Liver (tissue), 9 donors: ENCODE results near the gene GRIN2A. TPM values are rescaled to one million over a fixed set of nuclear protein-coding genes. Genes with fewer than 3 reads are reported as not detected.

Experiments
- DNase-seq: peaks from one replicate; pipeline ENCODE4 v3.0.0-alpha.2; 2017; ENCODE audit warnings: low spot score
- H3K27ac ChIP-seq, 2 donors: one replicate each; pipeline ENCODE4 v1.7.0; 2013; ENCODE audit warnings: inconsistent platforms in 2 of 2, low read length in 2 of 2, control low read depth in 1 of 2, low read depth in 1 of 2, mild to moderate bottlenecking in 1 of 2
- H3K27me3 ChIP-seq, 4 donors: one replicate each; pipeline versions ENCODE4 v1.6.1 to v1.7.0; 2013; ENCODE audit warnings: low read length in 3 of 4, inconsistent platforms in 1 of 4, mild to moderate bottlenecking in 1 of 4, moderate library complexity in 1 of 4; ENCODE audit not compliant: control insufficient read depth in 4 of 4, insufficient read depth in 4 of 4
- H3K36me3 ChIP-seq, 4 donors: one replicate each; pipeline versions ENCODE4 v1.6.1 to v1.7.0; 2013; ENCODE audit warnings: low read length in 3 of 4, mild to moderate bottlenecking in 3 of 4, low read depth in 1 of 4, moderate library complexity in 1 of 4; ENCODE audit not compliant: control insufficient read depth in 4 of 4, insufficient read depth in 3 of 4
- H3K4me1 ChIP-seq, 4 donors: one replicate each; pipeline versions ENCODE4 v1.6.1 to v1.7.0; 2013; ENCODE audit warnings: low read length in 3 of 4, mild to moderate bottlenecking in 3 of 4, moderate library complexity in 1 of 4; ENCODE audit not compliant: control insufficient read depth in 4 of 4, insufficient read depth in 4 of 4
- H3K4me3 ChIP-seq, 3 donors: one replicate each; pipeline versions ENCODE4 v1.6.1 to v1.7.0; 2013; ENCODE audit warnings: low read length in 3 of 3, control low read depth in 1 of 3, low read depth in 1 of 3, mild to moderate bottlenecking in 1 of 3
- H3K9ac ChIP-seq, 2 donors: one replicate each; pipeline ENCODE4 v1.7.0; 2013; ENCODE audit warnings: low read length in 2 of 2, mild to moderate bottlenecking in 2 of 2, moderate library complexity in 2 of 2, control low read depth in 1 of 2, low read depth in 1 of 2
- H3K9me3 ChIP-seq, 4 donors: one replicate each; pipeline versions ENCODE4 v1.6.1 to v1.7.0; 2013; ENCODE audit warnings: low read length in 3 of 4; ENCODE audit not compliant: control insufficient read depth in 4 of 4
- ATF3 ChIP-seq: IDR thresholded peaks from 2 replicates; pipeline ENCODE4 v1.6.1; 2016; ENCODE audit warnings: antibody characterized with exemption
- CTCF ChIP-seq: fragments of 150-350 bp; IDR thresholded peaks from 2 replicates; pipeline ENCODE4 v1.5.1; 2017; ENCODE audit warnings: improper control_type of control experiment, low read depth, low read length; ENCODE audit not compliant: missing input control
- EGR1 ChIP-seq, 2 donors: IDR thresholded peaks; 2 replicates each; pipeline ENCODE4 v1.6.1; 2016 to 2018; ENCODE audit warnings: antibody characterized with exemption in 2 of 2, low read depth in 2 of 2
- FOXA1 ChIP-seq: IDR thresholded peaks from 2 replicates; pipeline ENCODE4 v1.6.1; 2016; ENCODE audit warnings: antibody characterized with exemption
- FOXA2 ChIP-seq: IDR thresholded peaks from 2 replicates; pipeline ENCODE4 v1.6.1; 2016; ENCODE audit warnings: antibody characterized with exemption
- GABPA ChIP-seq, 2 donors: IDR thresholded peaks in 1 of 2; conservative IDR thresholded peaks in 1 of 2; 2 replicates each; pipeline ENCODE4 v1.6.1; 2016; ENCODE audit warnings: antibody characterized with exemption in 2 of 2, mild to moderate bottlenecking in 1 of 2, moderate library complexity in 1 of 2
- HNF4A ChIP-seq, 2 donors: conservative IDR thresholded peaks; 2 replicates each; pipeline ENCODE4 v1.6.1; 2016; ENCODE audit warnings: antibody characterized with exemption in 2 of 2, mild to moderate bottlenecking in 2 of 2
- HNF4G ChIP-seq: IDR thresholded peaks from 2 replicates; pipeline ENCODE4 v1.6.1; 2016; ENCODE audit warnings: antibody characterized with exemption
- JUND ChIP-seq, 2 donors: IDR thresholded peaks; 2 replicates each; pipeline ENCODE4 v1.6.1; 2016; ENCODE audit warnings: antibody characterized with exemption in 2 of 2
- MAX ChIP-seq: IDR thresholded peaks from 2 replicates; pipeline ENCODE4 v1.6.1; 2016; ENCODE audit warnings: antibody characterized with exemption
- RAD21 ChIP-seq, 2 donors: IDR thresholded peaks; 2 replicates each; pipeline ENCODE4 v1.6.1; 2016; ENCODE audit warnings: antibody characterized with exemption in 2 of 2, mild to moderate bottlenecking in 2 of 2
- REST ChIP-seq: IDR thresholded peaks from 2 replicates; pipeline ENCODE4 v1.6.1; 2016; ENCODE audit warnings: antibody characterized with exemption, mild to moderate bottlenecking
- RXRA ChIP-seq, 2 donors: IDR thresholded peaks; 2 replicates each; pipeline ENCODE4 v1.6.1; 2017 to 2018; ENCODE audit warnings: antibody characterized with exemption in 2 of 2, mild to moderate bottlenecking in 1 of 2
- YY1 ChIP-seq: IDR thresholded peaks from 2 replicates; pipeline ENCODE4 v1.6.1; 2016; ENCODE audit warnings: antibody characterized with exemption, mild to moderate bottlenecking
- ZBTB33 ChIP-seq: IDR thresholded peaks from 2 replicates; pipeline ENCODE4 v1.6.1; 2016; ENCODE audit warnings: antibody characterized with exemption
- WGBS: extraction: QIAGEN DNeasy Blood & Tissue Kit; methylation state at CpG from one replicate; pipeline ENCODE4 v1.1.7; 2013; 5-methylcytosine and 5-hydroxymethylcytosine counted together
- polyA plus RNA-seq, 2 donors: library from polyadenylated mRNA; stranded (reverse) in 1 of 2; unstranded in 1 of 2; fragments of 200-250 nt in 1 of 2; fragments of >200 nt in 1 of 2; fragmentation: Nextera tagmentation in 1 of 2; extraction: Ambion mirVana in 1 of 2; gene quantifications; one replicate each; pipeline versions ENCODE4 v1.2.1 to v1.2.3, GENCODE V29; 2013 to 2015
- total RNA-seq, 2 donors: library from RNA; depleted of rRNA; stranded (reverse); fragments of >200 nt; gene quantifications; one replicate each; pipeline ENCODE4 v1.2.3, GENCODE V29; 2014
- donor health status: healthy.
- donor health status: healthy.
- donor health status: healthy.
- donor health status: healthy.
- donor health status: healthy.

The GRIN2A gene
- total and polyA plus RNA-seq, 4 donors = under 0.01 to 0.08 (median 0.07) TPM; not detected in 1

- TF ChIP-seq ATF3 (no peak), FOXA1 (no peak)
Observed at GRCh38 chr16:10076037-10076436, 106.2 kb downstream of the GRIN2A start (continued).

GRCh38 chr16:10070591-10070990 lies 111.6 kb downstream of the GRIN2A start:
- Histone ChIP-seq H3K4me3 (no peak overlapping the region), H3K36me3 (no peaks in the 10 kb centered on the region), H3K9ac (no peak overlapping the region), H3K27ac (no peak overlapping the region), H3K9me3 (no peaks in the 10 kb centered on the region), H3K27me3 (peaks cover 0 to 5% (median 2%) of the 10 kb centered on the region in 4 donors), H3K4me1 (no peaks in the 10 kb centered on the region)
- 73% methylated on average over 4 of the region's 4 CpGs for WGBS
- no peak for DNase-seq
- TF ChIP-seq MAX (no peak), REST (no peak), EGR1 (IDR thresholded peaks at IDR 0.05; ENCODE audit: low read depth in 2 of 2) (no peak), RAD21 (IDR thresholded peaks at IDR 0.05) (no peak), JUND (IDR thresholded peaks at IDR 0.05) (no peak), FOXA2 (no peak), FOXA1 (no peak), YY1 (no peak), HNF4G (no peak), HNF4A (conservative IDR thresholded peaks at IDR 0.05) (no peak), ATF3 (no peak)

GRCh38 chr16:10069374-10069773 lies 112.9 kb downstream of the GRIN2A start:
- 60% methylated on average over 3 of the region's 3 CpGs for WGBS
- DNase-seq = no peak
- Histone ChIP-seq H3K9me3 (no peaks in the 10 kb centered on the region), H3K4me3 (no peak overlapping the region), H3K36me3 (no peaks in the 10 kb centered on the region), H3K27ac (no peak overlapping the region), H3K4me1 (no peaks in the 10 kb centered on the region), H3K27me3 (peaks cover 0 to 5% (median 2%) of the 10 kb centered on the region in 4 donors), H3K9ac (no peak overlapping the region)
- TF ChIP-seq ZBTB33 (no peak), GABPA (IDR thresholded peaks at IDR 0.05 in 1 of 2, conservative IDR thresholded peaks at IDR 0.05 in 1 of 2) (no peak), HNF4G (no peak), CTCF (no peak), FOXA2 (no peak), RAD21 (IDR thresholded peaks at IDR 0.05) (no peak), MAX (no peak), RXRA (IDR thresholded peaks at IDR 0.05) (no peak), EGR1 (IDR thresholded peaks at IDR 0.05; ENCODE audit: low read depth in 2 of 2) (no peak)
